B cell (primary cell): Measurements from ENCODE around the gene TNFAIP2. TPM values are rescaled to one million over a fixed set of nuclear protein-coding genes. Genes with fewer than 3 reads are reported as not detected.

ENCODE experiments used
- ATAC-seq: fragments of 200-7000 bp; cut with Tn5 transposase; one replicate; pipeline ENCODE4 v1.10.0; 2021; ENCODE audit warnings: low read depth, mild to moderate bottlenecking, moderate number of reproducible peaks, moderate library complexity
- CTCF ChIA-PET: fragments of 350-600 bp; sonication (Branson Sonifier 250); formaldehyde crosslinking; loops from one replicate; lab custom pipeline; 2021; ENCODE audit warnings: antibody characterized with exemption, inconsistent platforms; lab: Charles Lee
- POLR2A ChIA-PET: fragments of 350-600 bp; sonication (Branson Sonifier 250); formaldehyde crosslinking; loops from one replicate; lab custom pipeline; 2021; ENCODE audit warnings: antibody characterized with exemption; lab: Charles Lee
- DNase-seq: peaks from one replicate; pipeline ENCODE4 v3.0.0; 2013
- H2AFZ ChIP-seq: 2 replicates; pipeline ENCODE4 v1.6.1; 2012; ENCODE audit warnings: mild to moderate bottlenecking, low read depth, low read length; ENCODE audit not compliant: insufficient read depth, poor library complexity, severe bottlenecking
- H3K27ac ChIP-seq, 2 donors: 1 replicate in 1 of 2; 2 replicates in 1 of 2; pipeline ENCODE4 v1.5.1; 2012 to 2013; ENCODE audit warnings: low read length in 2 of 2, mild to moderate bottlenecking in 2 of 2, moderate library complexity in 1 of 2
- H3K27me3 ChIP-seq, 4 experiments: fragments of 200-600 bp in 1 of 4; sonication (generic) in 1 of 4; replicated peaks in 1 of 4; 1 replicate in 2 of 4; 2 replicates in 2 of 4; pipeline versions ENCODE4 v1.6.1 to v1.7.0; 2013 to 2016; ENCODE audit warnings: low read length in 3 of 4, mild to moderate bottlenecking in 2 of 4, mixed read lengths in 1 of 4, moderate library complexity in 1 of 4; ENCODE audit not compliant: insufficient read depth in 4 of 4, control insufficient read depth in 3 of 4; ENCODE audit errors: control extremely low read depth in 1 of 4
- H3K36me3 ChIP-seq, 2 experiments: replicated peaks in 1 of 2; 1 replicate in 1 of 2; 2 replicates in 1 of 2; pipeline versions ENCODE4 v1.6.1 to v1.7.1; 2013; ENCODE audit warnings: low read length in 1 of 2; ENCODE audit not compliant: insufficient read depth in 2 of 2, control insufficient read depth in 1 of 2; ENCODE audit errors: control extremely low read depth in 1 of 2, extremely low read depth in 1 of 2
- H3K4me1 ChIP-seq, 2 donors: fragments of 200-600 bp in 1 of 2; sonication (generic) in 1 of 2; 1 replicate in 1 of 2; 2 replicates in 1 of 2; pipeline versions ENCODE4 v1.5.1 to v1.6.1; 2013 to 2017; ENCODE audit warnings: low read length in 2 of 2; ENCODE audit not compliant: control insufficient read depth in 2 of 2, insufficient read depth in 2 of 2
- H3K4me2 ChIP-seq: replicated peaks from 2 replicates; pipeline ENCODE3; 2012; ENCODE audit warnings: mild to moderate bottlenecking, low read depth, low read length; ENCODE audit not compliant: poor library complexity, severe bottlenecking
- H3K4me3 ChIP-seq, 5 experiments: fragments of 200-600 bp in 1 of 5; sonication (generic) in 1 of 5; 1 replicate in 3 of 5; 2 replicates in 2 of 5; pipeline versions ENCODE4 v1.5.1 to v1.7.0; 2011 to 2016; ENCODE audit warnings: low read length in 4 of 5, mild to moderate bottlenecking in 4 of 5, low read depth in 2 of 5, control low read depth in 1 of 5, moderate library complexity in 1 of 5; ENCODE audit not compliant: insufficient read depth in 1 of 5; ENCODE audit errors: control extremely low read depth in 1 of 5, extremely low read depth in 1 of 5
- H3K79me2 ChIP-seq: fragments of 200-600 bp; sonication (generic); one replicate; pipeline ENCODE4 v1.6.0; 2016; ENCODE audit warnings: low read length; ENCODE audit not compliant: control insufficient read depth, insufficient read depth
- H3K9ac ChIP-seq: fragments of 200-600 bp; sonication (generic); 2 replicates; pipeline ENCODE4 v1.6.1; 2017; ENCODE audit warnings: mild to moderate bottlenecking, low read length, moderate library complexity
- H3K9me3 ChIP-seq, 3 donors: one replicate each; pipeline versions ENCODE4 v1.6.1 to v1.7.1; 2013; ENCODE audit warnings: low read length in 2 of 3; ENCODE audit not compliant: control insufficient read depth in 2 of 3, insufficient read depth in 1 of 3; ENCODE audit errors: control extremely low read depth in 1 of 3
- H4K20me1 ChIP-seq: 2 replicates; pipeline ENCODE4 v1.6.0; 2012; ENCODE audit warnings: mild to moderate bottlenecking, low read length; ENCODE audit not compliant: insufficient read depth, control insufficient read depth, poor library complexity, severe bottlenecking
- H3K27ac Mint-ChIP-seq: one replicate; pipeline ENCODE4 v1.8.0; 2021; ENCODE audit warnings: mixed read lengths
- H3K27me3 Mint-ChIP-seq: one replicate; pipeline ENCODE4 v1.8.0; 2021; ENCODE audit warnings: mixed read lengths
- H3K4me1 Mint-ChIP-seq: one replicate; pipeline ENCODE4 v1.8.0; 2021; ENCODE audit warnings: mixed read lengths
- H3K4me3 Mint-ChIP-seq: one replicate; pipeline ENCODE4 v1.8.0; 2021; ENCODE audit warnings: mixed read lengths
- H3K9me3 Mint-ChIP-seq: one replicate; pipeline ENCODE4 v1.8.0; 2022; ENCODE audit warnings: mixed read lengths; ENCODE audit not compliant: insufficient read depth
- CTCF ChIP-seq: fragments of 200-600 bp; IDR thresholded peaks from one replicate; pipeline ENCODE4 v1.8.0; 2022; ENCODE audit warnings: antibody characterized with exemption, mild to moderate bottlenecking
- EZH2 ChIP-seq: IDR thresholded peaks from 2 replicates; pipeline ENCODE4 v1.6.1; 2012; ENCODE audit warnings: borderline replicate concordance, low read depth, mild to moderate bottlenecking, moderate library complexity, low read length; ENCODE audit not compliant: insufficient read depth, poor library complexity, severe bottlenecking
- WGBS: methylation state at CpG from one replicate; pipeline ENCODE4 v1.1.5; 2013; ENCODE audit warnings: missing lambda C conversion rate; ENCODE audit not compliant: insufficient coverage; 5-methylcytosine and 5-hydroxymethylcytosine counted together
- intact Hi-C: fragments of 100-400 bp; cut with micrococcal nuclease; formaldehyde crosslinking; loops from one replicate; pipeline ENCODE4 v1.10.0; 2022
- polyA plus RNA-seq: library from polyadenylated mRNA; depleted of rRNA; stranded (reverse); fragments of >200 nt; gene quantifications from 2 replicates; pipeline ENCODE4 v1.2.3, GENCODE V29; 2012
- total RNA-seq, 2 donors: library from RNA; stranded (reverse); fragments of 120-200 nt in 1 of 2; gene quantifications; 1 replicate in 1 of 2; 2 replicates in 1 of 2; pipeline versions ENCODE4 v1.2.3 to v1.2.4, GENCODE V29; 2013 to 2022

TNFAIP2 gene
- total and polyA plus RNA-seq, 2 donors (not counting 1 experiment from before 2014, with no cell fraction given), result 1.5 to 9.0 TPM

- TF ChIP-seq CTCF (peak; percentile 80), EZH2 (peak; percentile 99)
- intact Hi-C loops, result loop anchor here (1.0 to 2.0 kb wide), 3 partner anchors 30 to 188 kb away; no protein-coding TSS in a partner anchor
- Mint-ChIP-seq H3K27me3 (peaks cover 20% of the 10 kb centered on the region), H3K4me1 (peaks cover 30% of the 10 kb centered on the region), H3K27ac (peak overlapping the region; percentile 56), H3K9me3 (no peaks in the 10 kb centered on the region), H3K4me3 (peak overlapping the region; percentile 32)
- Histone ChIP-seq H3K9me3 (peaks cover 0 to 13% (median 0%) of the 10 kb centered on the region in 3 donors), H3K4me3 (peak overlapping the region in 1 of 5 experiments; percentile 19), H3K27ac (no peak overlapping the region), H3K79me2 (no peaks in the 10 kb centered on the region), H3K4me1 (peaks cover 43 to 46% of the 10 kb centered on the region in 2 donors), H2AFZ (peak overlapping the region; percentile 51), H3K9ac (no peak overlapping the region), H3K4me2 (peak overlapping the region; percentile 67), H4K20me1 (no peaks in the 10 kb centered on the region), H3K27me3 (peaks cover 0 to 47% (median 17%) of the 10 kb centered on the region in 4 experiments), H3K36me3 (no peaks in the 10 kb centered on the region)
- ATAC-seq (peak; percentile 74), DNase-seq (peak; percentile 84)
- WGBS, result 8% methylated on average over 59 of the region's 59 CpGs
- CTCF ChIA-PET, result interaction anchor here (0.6 to 5.4 kb wide), 46 partner anchors 8 to 1971 kb away, joined by 3 to 70 read pairs (median 4); partner anchors contain the start of genes EXOC3L4 and TNFAIP2
- POLR2A ChIA-PET, result interaction anchor here (0.6 kb wide), 1 partner anchor 589 kb away, joined by 7 read pairs; no protein-coding TSS in a partner anchor
These were observed 18.4 kb upstream of the TNFAIP2 start for GRCh38 chr14:103104654-103105452.
